Rectal smooth muscle tissue (tissue), 1 donor: ENCODE results near the gene CHTOP.
"Not testable (repeated sequence)": the region's sequence is repeated elsewhere in the genome, so short reads cannot be mapped to it uniquely, and the experiment has no call there.

ENCODE experiments used
- H3K27ac ChIP-seq: one replicate; pipeline ENCODE4 v1.7.0; 2013; ENCODE audit warnings: low read depth, low read length, inconsistent platforms
- H3K27me3 ChIP-seq: one replicate; pipeline ENCODE4 v1.7.0; 2013; ENCODE audit warnings: low read length; ENCODE audit not compliant: control insufficient read depth, insufficient read depth
- H3K36me3 ChIP-seq: one replicate; pipeline ENCODE4 v1.7.0; 2013; ENCODE audit warnings: low read length; ENCODE audit not compliant: control insufficient read depth, insufficient read depth
- H3K4me1 ChIP-seq: one replicate; pipeline ENCODE4 v1.7.0; 2013; ENCODE audit warnings: low read length; ENCODE audit not compliant: control insufficient read depth, insufficient read depth
- H3K4me3 ChIP-seq: one replicate; pipeline ENCODE4 v1.7.0; 2013; ENCODE audit warnings: low read length
- H3K9ac ChIP-seq: one replicate; pipeline ENCODE4 v1.7.0; 2013; ENCODE audit warnings: low read length

The CHTOP gene

DNA sequence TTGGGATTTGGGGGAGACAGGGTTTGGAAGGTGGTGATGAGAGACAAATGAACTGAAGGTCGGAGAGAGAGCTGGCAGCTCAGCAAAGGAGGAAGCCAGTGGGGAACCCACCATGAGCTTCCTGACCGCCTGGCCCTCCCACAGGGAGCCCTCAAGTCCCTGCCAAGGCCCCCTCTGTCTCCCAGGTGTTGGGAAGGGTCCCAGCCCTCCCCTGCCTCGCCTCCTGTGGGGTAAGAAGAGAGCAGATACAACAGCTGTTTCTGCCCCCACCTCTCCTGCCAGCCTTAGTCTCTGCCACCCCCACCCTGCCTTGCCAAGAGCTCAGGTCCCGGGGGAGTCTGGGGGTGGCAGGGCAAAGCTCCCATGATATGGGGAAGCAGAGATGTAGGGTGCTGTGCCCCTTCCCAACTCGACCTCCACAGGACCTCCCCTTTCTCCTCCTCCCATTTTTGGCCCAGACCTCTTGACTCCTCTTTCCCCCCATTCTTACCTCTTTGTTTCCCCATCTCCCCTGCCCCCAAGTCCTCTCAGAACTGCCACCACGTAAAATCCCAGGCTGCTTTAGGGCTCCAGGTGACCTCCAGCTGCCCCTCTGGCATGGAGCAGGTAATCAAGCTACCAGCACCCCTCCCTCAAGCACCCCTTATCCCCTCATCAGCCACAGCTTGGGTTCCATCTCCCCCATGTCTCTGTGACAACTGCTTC, 5.1 kb upstream of the CHTOP start:
- Histone ChIP-seq H3K9ac (no peak overlapping the region), H3K4me1 (peaks cover 26% of the 10 kb centered on the region), H3K4me3 (no peak overlapping the region), H3K36me3 (no peaks in the 10 kb centered on the region), H3K27ac (peak overlapping the region; percentile 94), H3K27me3 (no peaks in the 10 kb centered on the region)

DNA sequence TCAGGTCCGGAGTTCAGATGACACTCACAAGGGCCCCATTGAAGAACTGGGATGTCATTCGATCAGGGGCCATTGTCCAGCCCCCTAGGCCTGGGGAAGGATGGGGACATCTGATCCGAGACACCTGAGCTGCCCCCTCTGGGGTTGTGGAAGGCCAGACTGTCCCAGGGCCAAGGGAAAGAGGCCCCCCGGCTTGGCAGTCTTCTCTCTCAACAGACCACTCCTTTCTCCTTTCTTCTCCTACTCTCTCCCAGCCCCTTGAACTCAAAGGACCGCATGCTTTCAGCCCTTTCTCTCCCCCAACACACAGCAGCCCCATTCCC, 4.6 kb upstream of the CHTOP start:
- Histone ChIP-seq H3K4me1 (peaks cover 24% of the 10 kb centered on the region), H3K4me3 (no peak overlapping the region), H3K9ac (no peak overlapping the region)

DNA sequence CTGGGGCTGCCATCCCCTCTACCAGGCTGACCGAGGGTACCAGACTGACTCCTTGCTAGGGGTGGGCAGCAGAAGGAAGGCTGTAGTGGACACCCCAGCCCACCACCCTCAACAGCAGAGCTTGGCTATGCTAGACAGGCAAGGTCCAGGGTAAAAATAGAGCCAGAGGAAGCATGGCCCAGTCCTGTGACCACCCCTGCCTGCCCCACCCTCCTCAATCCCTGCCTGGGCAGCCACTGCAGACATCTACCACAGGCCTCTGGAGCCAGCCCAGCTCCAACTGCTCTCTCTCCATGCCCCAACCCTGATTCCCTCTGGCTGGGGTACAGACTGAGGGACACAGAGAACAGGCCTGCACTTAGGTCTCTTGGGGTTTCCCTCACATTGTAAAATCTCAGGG, 3.9 kb upstream of the CHTOP start:
- H3K4me1 ChIP-seq: peaks cover 21% of the 10 kb centered on the region
- no peaks in the 10 kb centered on the region for H3K27me3 ChIP-seq
- H3K9ac ChIP-seq: no peak overlapping the region
- H3K27ac ChIP-seq: no peak overlapping the region
- H3K4me3 ChIP-seq: no peak overlapping the region
- no peaks in the 10 kb centered on the region for H3K36me3 ChIP-seq

More for the DNA sequence above, 4.6 kb upstream of the CHTOP start:
- Histone ChIP-seq H3K36me3 (no peaks in the 10 kb centered on the region), H3K27me3 (no peaks in the 10 kb centered on the region), H3K27ac (no peak overlapping the region)

DNA sequence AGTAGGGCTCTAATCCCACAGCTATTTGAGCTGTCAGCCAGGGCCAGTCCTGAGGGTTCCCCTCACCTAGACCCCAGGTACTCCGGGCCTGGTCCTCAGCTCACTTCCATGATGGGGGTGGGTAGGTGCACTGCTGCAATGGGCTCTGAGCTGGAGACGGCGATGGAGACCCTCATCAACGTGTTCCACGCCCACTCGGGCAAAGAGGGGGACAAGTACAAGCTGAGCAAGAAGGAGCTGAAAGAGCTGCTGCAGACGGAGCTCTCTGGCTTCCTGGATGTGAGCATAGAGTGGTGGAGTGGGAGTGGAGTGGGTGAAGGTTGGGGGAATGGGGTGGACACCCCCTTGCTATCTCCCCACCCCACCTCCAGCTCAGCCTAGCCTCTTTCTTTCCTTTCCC, 3.5 kb upstream of the CHTOP start:
- Histone ChIP-seq H3K27me3 (no peaks in the 10 kb centered on the region), H3K4me3 (no peak overlapping the region), H3K36me3 (no peaks in the 10 kb centered on the region), H3K27ac (no peak overlapping the region), H3K9ac (no peak overlapping the region), H3K4me1 (peaks cover 17% of the 10 kb centered on the region)

DNA sequence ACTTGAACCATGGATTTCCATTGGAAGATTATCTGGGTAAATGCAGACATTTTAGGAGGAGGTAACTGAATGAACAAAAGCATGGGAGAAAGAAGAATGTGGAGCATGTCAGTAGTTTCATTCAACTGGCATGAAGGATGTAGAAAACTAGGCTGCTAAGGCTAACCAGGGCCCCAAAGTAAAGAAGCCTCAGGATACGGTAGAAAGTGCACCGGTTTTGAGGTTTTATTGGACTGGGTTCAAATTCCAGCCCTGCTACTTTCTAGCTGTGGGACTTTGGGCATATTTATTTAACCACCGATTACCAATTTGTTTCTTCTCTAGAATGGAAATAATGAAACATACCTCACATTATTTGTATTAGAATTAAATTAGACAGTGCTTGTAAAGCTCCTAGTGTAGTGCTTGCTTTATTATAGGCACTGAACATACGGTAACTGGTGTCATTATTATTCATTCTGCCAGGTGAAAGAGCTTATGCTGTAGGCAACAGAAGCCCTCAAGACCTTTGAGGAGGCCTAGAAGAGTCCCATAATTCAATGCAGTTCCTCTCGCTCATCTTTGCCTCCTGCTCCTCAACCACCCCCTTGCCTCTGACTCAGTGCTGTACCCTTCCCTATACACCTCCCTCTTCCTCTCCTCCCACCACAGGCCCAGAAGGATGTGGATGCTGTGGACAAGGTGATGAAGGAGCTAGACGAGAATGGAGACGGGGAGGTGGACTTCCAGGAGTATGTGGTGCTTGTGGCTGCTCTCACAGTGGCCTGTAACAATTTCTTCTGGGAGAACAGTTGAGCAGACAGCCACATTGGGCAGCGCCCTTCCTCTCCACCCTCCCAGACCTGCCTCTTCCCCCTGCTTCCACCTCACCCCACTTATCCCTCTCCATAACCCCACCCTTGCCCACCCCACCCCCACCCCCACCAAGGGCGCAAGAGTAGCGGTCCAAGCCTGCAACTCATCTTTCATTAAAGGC, 2.5 kb upstream of the CHTOP start:
- Histone ChIP-seq H3K36me3 (no peaks in the 10 kb centered on the region), H3K4me1 (peaks cover 14% of the 10 kb centered on the region), H3K27me3 (no peaks in the 10 kb centered on the region), H3K9ac (no peak overlapping the region), H3K27ac (no peak overlapping the region), H3K4me3 (no peak overlapping the region)

DNA sequence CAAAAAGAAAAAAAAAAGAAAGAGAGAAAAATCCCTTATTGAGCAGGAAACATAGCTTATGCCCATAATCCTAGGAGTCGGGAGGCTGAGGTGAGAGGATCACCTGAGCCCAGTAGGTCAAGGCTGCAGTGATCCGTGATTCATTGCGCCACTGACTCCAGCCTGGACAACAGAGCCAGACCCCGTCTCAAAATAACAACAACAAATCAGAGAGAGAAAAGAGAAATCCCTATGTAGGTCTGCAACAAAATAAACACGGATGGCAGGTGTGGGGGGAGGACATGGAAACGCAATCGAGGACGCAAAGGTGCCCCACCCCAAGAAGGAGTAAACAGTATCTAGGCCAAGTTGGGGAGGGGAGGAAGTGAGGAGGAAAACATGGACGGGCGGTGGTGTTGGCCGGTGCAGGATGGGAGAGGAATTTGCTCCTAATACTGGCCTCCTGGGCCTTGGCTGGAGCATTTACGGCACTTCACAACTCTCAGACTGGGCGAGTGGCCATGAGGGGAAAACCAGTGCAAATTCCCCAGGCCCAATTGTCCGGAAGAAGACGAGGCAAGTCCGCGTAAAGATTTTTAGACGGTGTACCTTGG, 609 bp upstream of the CHTOP start:
- Histone ChIP-seq H3K9ac (peak overlapping the region; percentile 8), H3K4me3 (peak overlapping the region; percentile 61), H3K4me1 (peaks cover 12% of the 10 kb centered on the region)

DNA sequence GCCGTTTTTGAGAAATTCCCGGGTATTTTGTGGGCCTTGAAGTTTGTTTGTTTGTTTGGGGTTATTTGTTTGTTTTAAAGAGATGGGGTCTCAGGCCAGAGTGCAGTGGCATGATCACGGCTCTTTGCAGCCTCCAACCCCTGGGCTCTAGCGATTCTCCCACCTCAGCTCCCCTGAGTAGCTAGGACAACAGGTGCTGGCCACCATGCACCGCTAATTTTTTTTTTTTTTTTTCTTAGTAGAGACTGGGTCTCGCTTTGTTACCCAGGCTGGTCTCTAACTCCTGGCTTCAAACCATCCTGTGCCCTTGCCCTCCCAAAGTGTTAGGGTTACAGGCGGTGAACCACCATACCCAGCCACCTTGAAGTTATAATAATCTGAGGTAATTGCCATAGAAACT, 2.0 kb downstream of the CHTOP start:
- Histone ChIP-seq H3K9ac (no peak overlapping the region), H3K4me3 (no peak overlapping the region), H3K27ac (no peak overlapping the region), H3K4me1 (peaks cover 12% of the 10 kb centered on the region), H3K36me3 (peaks cover 27% of the 10 kb centered on the region), H3K27me3 (no peaks in the 10 kb centered on the region)

More for the DNA sequence above, 609 bp upstream of the CHTOP start:
- peak overlapping the region; percentile 100 for H3K27ac ChIP-seq
- peaks cover 13% of the 10 kb centered on the region for H3K36me3 ChIP-seq
- H3K27me3 ChIP-seq: no peaks in the 10 kb centered on the region

DNA sequence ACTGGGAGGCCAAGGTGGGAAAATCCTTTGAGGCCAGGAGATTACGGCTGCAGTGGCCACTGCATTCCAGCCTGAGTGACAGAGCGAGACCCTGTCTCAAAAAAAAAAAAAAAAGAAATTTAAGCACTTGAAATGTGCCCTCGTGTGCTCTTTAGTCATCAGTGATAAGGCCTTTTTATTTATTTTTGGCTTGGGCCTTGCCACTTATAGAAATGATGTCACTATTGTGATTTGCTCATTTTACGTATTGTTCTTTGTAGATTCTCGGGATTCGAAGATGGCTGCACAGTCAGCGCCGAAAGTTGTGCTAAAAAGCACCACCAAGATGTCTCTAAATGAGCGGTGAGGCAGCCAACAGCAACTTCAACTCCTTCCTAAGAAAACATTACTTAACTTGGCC, 2.4 kb downstream of the CHTOP start:
- Histone ChIP-seq H3K27me3 (no peaks in the 10 kb centered on the region), H3K36me3 (peaks cover 29% of the 10 kb centered on the region), H3K4me1 (peaks cover 12% of the 10 kb centered on the region), H3K9ac (no peak overlapping the region), H3K27ac (no peak overlapping the region), H3K4me3 (no peak overlapping the region)

DNA sequence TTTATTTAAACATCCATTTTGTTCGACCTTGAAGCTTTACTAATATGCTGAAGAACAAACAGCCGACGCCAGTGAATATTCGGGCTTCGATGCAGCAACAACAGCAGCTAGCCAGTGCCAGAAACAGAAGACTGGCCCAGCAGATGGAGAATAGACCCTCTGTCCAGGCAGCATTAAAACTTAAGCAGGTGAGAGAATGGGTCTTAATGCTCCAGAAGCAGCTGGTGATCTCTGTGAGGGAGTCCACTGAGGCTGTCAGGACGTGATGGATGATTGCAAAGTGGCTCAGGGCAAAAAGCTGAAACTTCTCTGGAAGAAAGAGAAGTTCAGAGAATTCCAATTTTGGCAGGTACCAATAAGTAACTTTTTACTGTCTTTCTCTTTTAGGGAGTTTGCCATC, 4.4 kb downstream of the CHTOP start:
- H3K4me1 ChIP-seq: peaks cover 10% of the 10 kb centered on the region
- no peak overlapping the region for H3K9ac ChIP-seq
- H3K27me3 ChIP-seq: no peaks in the 10 kb centered on the region
- no peak overlapping the region for H3K4me3 ChIP-seq
- no peak overlapping the region for H3K27ac ChIP-seq
- H3K36me3 ChIP-seq: peaks cover 45% of the 10 kb centered on the region

DNA sequence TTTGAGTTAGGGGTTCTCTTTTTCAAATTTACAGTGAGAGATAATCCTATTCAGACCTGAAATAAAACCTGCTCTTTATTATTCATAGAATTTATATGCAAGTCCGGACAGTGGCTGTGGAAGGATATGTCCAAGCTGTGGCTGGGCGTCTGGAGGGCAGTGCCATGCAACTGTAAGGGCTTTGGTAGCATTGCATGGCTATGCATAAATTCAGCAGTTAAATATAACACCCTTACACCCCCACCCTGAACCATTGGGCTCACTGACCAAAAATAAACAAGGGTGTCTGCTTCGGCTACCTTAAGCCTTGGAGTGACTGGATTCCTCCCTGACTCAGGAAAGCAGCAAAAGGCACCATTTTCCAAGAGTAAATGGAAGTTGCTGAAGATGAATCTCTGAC, 5.4 kb downstream of the CHTOP start:
- Histone ChIP-seq H3K9ac (no peak overlapping the region), H3K4me3 (no peak overlapping the region), H3K4me1 (peaks cover 8% of the 10 kb centered on the region), H3K36me3 (peaks cover 53% of the 10 kb centered on the region), H3K27ac (no peak overlapping the region), H3K27me3 (no peaks in the 10 kb centered on the region)

DNA sequence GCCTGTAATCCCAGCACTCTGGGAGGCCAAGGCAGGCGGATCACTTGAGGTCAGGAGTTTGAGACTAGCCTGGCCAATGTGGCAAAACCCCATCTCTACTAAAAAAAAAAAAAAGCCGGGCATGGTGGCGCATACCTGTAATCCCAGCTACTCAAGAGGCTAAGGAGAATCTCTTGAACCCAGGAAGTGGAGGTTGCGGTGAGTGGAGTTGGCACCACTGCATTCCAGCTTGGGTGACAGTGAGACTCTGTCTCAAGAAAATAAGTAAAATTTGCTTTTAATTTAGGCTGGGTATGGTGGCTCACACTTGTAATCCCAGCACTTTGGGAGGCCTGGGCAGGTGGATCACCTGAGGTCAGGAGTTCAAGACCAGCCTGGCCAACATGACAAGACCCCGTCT, 6.3 kb downstream of the CHTOP start:
- not testable (repeated sequence) for H3K9ac ChIP-seq, H3K4me1 ChIP-seq, H3K4me3 ChIP-seq, H3K27me3 ChIP-seq, H3K27ac ChIP-seq
- peaks cover 59% of the 10 kb centered on the region for H3K36me3 ChIP-seq

DNA sequence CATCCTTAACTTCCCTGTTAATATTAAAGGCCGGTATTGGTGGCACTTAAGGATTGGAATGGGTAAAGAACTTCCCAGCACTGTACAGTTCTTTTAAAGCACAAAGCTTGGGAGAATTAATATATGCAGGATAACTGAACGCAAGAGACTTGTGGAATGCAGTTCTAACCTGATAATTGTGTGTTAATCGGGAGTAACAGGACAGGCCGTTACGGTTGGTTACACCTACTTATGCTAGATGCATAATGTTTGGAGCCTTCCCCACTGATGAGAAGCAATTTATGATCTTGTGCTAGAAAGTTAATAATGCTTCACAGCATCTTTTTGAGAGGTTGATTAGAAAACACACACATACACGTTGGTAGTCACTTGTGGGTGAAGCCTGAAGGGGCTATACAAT, 7.0 kb downstream of the CHTOP start:
- Histone ChIP-seq H3K4me1 (peaks cover 6% of the 10 kb centered on the region), H3K9ac (no peak overlapping the region), H3K27me3 (no peaks in the 10 kb centered on the region), H3K36me3 (peaks cover 65% of the 10 kb centered on the region), H3K27ac (no peak overlapping the region), H3K4me3 (no peak overlapping the region)
